Measurements from ENCODE around the gene FTO. TPM values are rescaled to one million over a fixed set of nuclear protein-coding genes. Genes with fewer than 3 reads are reported as not detected.

FTO gene
- total RNA-seq, 1 experiment from 2014 or later, result 55.0 TPM

- Mint-ChIP-seq H3K4me3 (ENCODE audit: unreplicated experiment) (no peak overlapping the region), H3K4me1 (ENCODE audit: insufficient read depth, unreplicated experiment) (peaks cover 5% of the 10 kb centered on the region), H3K27me3 (ENCODE audit: insufficient read depth, unreplicated experiment) (no peaks in the 10 kb centered on the region), H3K9me3 (ENCODE audit: unreplicated experiment) (no peaks in the 10 kb centered on the region), H3K27ac (ENCODE audit: low read depth, unreplicated experiment) (peak overlapping the region; percentile 67), H3K36me3 (ENCODE audit: insufficient read depth, unreplicated experiment) (peaks cover 24% of the 10 kb centered on the region)
- no TSS peak for BruUV-seq (replicated peaks)
- intact Hi-C loops (cut with micrococcal nuclease), result loop anchor here (5.0 kb wide), 1 partner anchor 179 kb away; the partner anchor contains the start of genes FTO and RPGRIP1L
- DNase-seq (ENCODE audit: unreplicated experiment), result peak; percentile 80
- POLR2A ChIA-PET, result interaction anchor here (0.7 to 2.1 kb wide), 5 partner anchors 14 to 108 kb away, joined by 3 to 7 read pairs (median 3); no protein-coding TSS in a partner anchor
- no peak for TF ChIP-seq CTCF (IDR thresholded peaks at IDR 0.05; ENCODE audit: unreplicated experiment)
- CTCF ChIA-PET, result interaction anchor here (0.6 to 2.1 kb wide), 6 partner anchors 11 to 371 kb away, joined by 3 to 5 read pairs (median 4); no protein-coding TSS in a partner anchor
Measured at GRCh38 chr16:53881371-53881770, 177.4 kb downstream of the FTO start.

GRCh38 chr16:53882310-53882709, 178.4 kb downstream of the FTO start:
- H3K27ac Mint-ChIP-seq (ENCODE audit: low read depth, unreplicated experiment), result peak overlapping the region; percentile 67
- H3K36me3 Mint-ChIP-seq (ENCODE audit: insufficient read depth, unreplicated experiment), result peaks cover 17% of the 10 kb centered on the region

DNA sequence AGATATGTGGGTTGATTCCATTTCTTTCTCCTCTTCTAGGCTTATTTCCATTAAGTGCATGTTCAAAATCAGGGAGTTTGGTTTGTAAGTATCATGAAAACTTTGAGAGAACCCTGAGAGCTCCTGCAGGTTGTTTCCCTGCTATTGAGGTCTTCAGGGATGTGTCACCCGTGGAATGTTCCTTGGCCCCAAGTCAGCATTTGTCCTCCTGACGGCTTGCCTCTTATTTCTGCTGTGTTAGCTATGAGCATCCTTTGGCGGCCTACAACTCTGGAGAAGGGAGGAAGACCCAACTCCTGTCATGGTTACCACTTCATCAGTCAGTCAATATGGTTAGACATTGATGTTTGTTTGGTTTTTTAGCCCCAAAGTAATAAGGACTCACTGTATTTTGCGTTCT, 180.8 kb downstream of the FTO start:
- POLR2A ChIA-PET, result no interaction called here
- Mint-ChIP-seq H3K9me3 (ENCODE audit: unreplicated experiment) (no peaks in the 10 kb centered on the region), H3K27ac (ENCODE audit: low read depth, unreplicated experiment) (no peak overlapping the region), H3K4me1 (ENCODE audit: insufficient read depth, unreplicated experiment) (peaks cover 5% of the 10 kb centered on the region), H3K27me3 (ENCODE audit: insufficient read depth, unreplicated experiment) (no peaks in the 10 kb centered on the region), H3K36me3 (ENCODE audit: insufficient read depth, unreplicated experiment) (peaks cover 8% of the 10 kb centered on the region), H3K4me3 (ENCODE audit: unreplicated experiment) (no peak overlapping the region)
- CTCF ChIA-PET, result interaction anchor here (0.5 to 0.9 kb wide), 3 partner anchors 8 to 1580 kb away, joined by 3 to 4 read pairs (median 3); no protein-coding TSS in a partner anchor
- no peak for DNase-seq (ENCODE audit: unreplicated experiment)
- TF ChIP-seq CTCF (IDR thresholded peaks at IDR 0.05; ENCODE audit: unreplicated experiment), result no peak
- intact Hi-C loops (cut with micrococcal nuclease), result loop anchor here (5.0 kb wide), 1 partner anchor 182 kb away; the partner anchor contains the start of genes FTO and RPGRIP1L
- BruUV-seq (replicated peaks), result no TSS peak

More at GRCh38 chr16:53882310-53882709, 178.4 kb downstream of the FTO start:
- TF ChIP-seq CTCF (IDR thresholded peaks at IDR 0.05; ENCODE audit: unreplicated experiment), result no peak
- no peaks in the 10 kb centered on the region for H3K27me3 Mint-ChIP-seq (ENCODE audit: insufficient read depth, unreplicated experiment)
- POLR2A ChIA-PET, result interaction anchor here (1.2 to 1.5 kb wide), 2 partner anchors 13 to 404 kb away, joined by 3 to 5 read pairs; partner anchors contain the start of gene IRX3
- BruUV-seq (replicated peaks), result no TSS peak
- no peak overlapping the region for H3K4me3 Mint-ChIP-seq (ENCODE audit: unreplicated experiment)
- H3K4me1 Mint-ChIP-seq (ENCODE audit: insufficient read depth, unreplicated experiment), result peaks cover 5% of the 10 kb centered on the region
- H3K9me3 Mint-ChIP-seq (ENCODE audit: unreplicated experiment), result no peaks in the 10 kb centered on the region
- DNase-seq (ENCODE audit: unreplicated experiment), result no peak
- CTCF ChIA-PET, result interaction anchor here (0.7 kb wide), 1 partner anchor 370 kb away, joined by 3 read pairs; no protein-coding TSS in a partner anchor
- intact Hi-C loops (cut with micrococcal nuclease), result loop anchor here (5.0 kb wide), 1 partner anchor 180 kb away; the partner anchor contains the start of genes FTO and RPGRIP1L

DNA sequence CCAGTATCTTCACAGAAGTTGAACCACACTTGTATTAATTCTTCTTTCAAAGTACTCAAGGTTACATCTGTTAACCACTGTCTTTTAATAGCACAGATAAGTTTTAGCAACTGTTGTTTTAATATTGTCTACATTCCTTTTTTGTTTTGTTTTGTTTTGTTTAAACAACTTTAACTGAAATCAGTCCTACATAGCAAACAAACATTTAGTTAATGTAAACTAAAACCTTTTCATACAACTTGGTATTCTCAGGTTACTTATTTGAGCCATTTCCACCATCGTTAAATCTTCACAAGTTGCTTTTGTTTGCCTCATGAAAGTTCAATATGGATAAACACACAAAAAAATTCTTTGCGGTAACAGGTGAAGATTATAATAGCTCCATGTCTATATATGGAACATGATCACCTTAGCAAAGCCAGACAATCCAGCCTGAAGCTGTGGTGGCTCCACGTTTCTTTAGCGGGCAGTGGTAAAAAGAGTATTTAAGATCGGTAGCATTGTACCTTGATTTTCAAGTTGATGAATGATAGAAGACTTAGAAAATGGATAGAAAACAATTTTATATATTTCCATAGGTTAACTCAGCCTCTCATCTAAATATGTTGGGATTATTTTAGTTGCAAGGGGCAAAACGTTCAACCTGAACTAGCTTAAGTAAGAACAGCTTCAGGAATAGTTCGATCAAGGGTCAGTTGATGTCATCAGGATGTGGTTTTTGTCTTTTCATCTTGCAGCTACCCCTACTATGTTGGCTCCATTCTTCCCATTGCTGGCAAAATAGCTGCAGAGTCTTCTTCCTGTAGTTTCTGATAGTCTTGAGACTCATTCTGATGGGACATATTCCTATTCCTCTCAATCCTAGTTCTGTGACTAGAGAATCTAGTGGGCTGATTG, 182.8 kb downstream of the FTO start:
- H3K27ac Mint-ChIP-seq (ENCODE audit: low read depth, unreplicated experiment), result no peak overlapping the region
- no TSS peak for BruUV-seq (replicated peaks)
- no peaks in the 10 kb centered on the region for H3K27me3 Mint-ChIP-seq (ENCODE audit: insufficient read depth, unreplicated experiment)
- CTCF ChIA-PET, result no interaction called here
- no peak for DNase-seq (ENCODE audit: unreplicated experiment)
- H3K4me1 Mint-ChIP-seq (ENCODE audit: insufficient read depth, unreplicated experiment), result no peaks in the 10 kb centered on the region
- H3K36me3 Mint-ChIP-seq (ENCODE audit: insufficient read depth, unreplicated experiment), result peaks cover 6% of the 10 kb centered on the region
- intact Hi-C loops (cut with micrococcal nuclease), result no loop called here
- H3K9me3 Mint-ChIP-seq (ENCODE audit: unreplicated experiment), result no peaks in the 10 kb centered on the region
- H3K4me3 Mint-ChIP-seq (ENCODE audit: unreplicated experiment), result no peak overlapping the region
- no peak for TF ChIP-seq CTCF (IDR thresholded peaks at IDR 0.05; ENCODE audit: unreplicated experiment)
- POLR2A ChIA-PET, result no interaction called here

Data from MCF 10A (cell line).